A549 (cell line): ENCODE measurements around the gene IQCF6. TPM values are rescaled to one million over a fixed set of nuclear protein-coding genes. Genes with fewer than 3 reads are reported as not detected.

Experiments used
- ATAC-seq, 2 experiments: fragments of 200-7000 bp in 1 of 2; fragments of >200 bp in 1 of 2; cut with Nextera tagmentation in 1 of 2; cut with Tn5 transposase in 1 of 2; 3 replicates each; pipeline versions ENCODE4 v1.8.0 to v1.9.1; 2018 to 2020; ENCODE audit warnings: mild to moderate bottlenecking in 1 of 2, moderate library complexity in 1 of 2
- CTCF ChIA-PET: fragments of 300-600 bp; sonication (Branson Sonifier 250); formaldehyde crosslinking; extraction: SDS; loops from one replicate; lab custom pipeline; 2021; ENCODE audit warnings: antibody characterized with exemption, inconsistent platforms; lab: Yijun Ruan, JAX
- POLR2A ChIA-PET: fragments of 350-600 bp; formaldehyde crosslinking; extraction: SDS; loops from one replicate; lab custom pipeline; 2021; ENCODE audit warnings: antibody characterized with exemption, inconsistent platforms; lab: Yijun Ruan, JAX
- DNase-seq, 2 experiments: peaks; one replicate each; pipeline versions ENCODE4 v3.0.0 to v3.0.0-alpha.2; 2011 to 2016; ENCODE audit warnings: low read depth in 1 of 2, low spot score in 1 of 2
- FAIRE-seq: peaks from 2 replicates; lab custom pipeline; 2011; peaks lifted over from hg19 to GRCh38; lab: Jason Lieb, UNC
- H3K27ac ChIP-seq, 2 experiments: fragments of >200 bp; sonication (Bioruptor Twin); formaldehyde crosslinking; 3 replicates each; pipeline ENCODE4 v1.5.1; 2016 to 2017
- H3K4me1 ChIP-seq: fragments of >200 bp; sonication (Bioruptor Twin); formaldehyde crosslinking; 3 replicates; pipeline ENCODE4 v1.6.1; 2016
- H3K4me2 ChIP-seq: fragments of >200 bp; sonication (Bioruptor Twin); formaldehyde crosslinking; 3 replicates; pipeline ENCODE4 v1.6.1; 2016
- H3K4me3 ChIP-seq: fragments of >200 bp; sonication (Bioruptor Twin); formaldehyde crosslinking; 3 replicates; pipeline ENCODE4 v1.5.1; 2016
- H3K9me3 ChIP-seq: fragments of >200 bp; sonication (Bioruptor Twin); formaldehyde crosslinking; 3 replicates; pipeline ENCODE4 v1.6.1; 2016
- ATOH8 ChIP-seq: fragments of 250-450 bp; sonication (Bioruptor Pico); IDR thresholded peaks from 2 replicates; pipeline ENCODE4 v1.5.0; 2020; ENCODE audit warnings: low read depth, mild to moderate bottlenecking, moderate library complexity
- CBX2 ChIP-seq: fragments of 200-600 bp; sonication (generic); IDR thresholded peaks from 2 replicates; pipeline ENCODE4 v1.6.1; 2016; ENCODE audit warnings: low read depth, mild to moderate bottlenecking, borderline replicate concordance
- CBX8 ChIP-seq: fragments of 200-600 bp; sonication (generic); IDR thresholded peaks from 2 replicates; pipeline ENCODE4 v1.6.1; 2016
- CEBPB ChIP-seq, 2 experiments: fragments of >200 bp in 1 of 2; sonication (Bioruptor Twin) in 1 of 2; formaldehyde crosslinking in 1 of 2; IDR thresholded peaks; 2 replicates each; pipeline ENCODE4 v1.6.1; 2012 to 2016
- CHD4 ChIP-seq: fragments of 200-600 bp; sonication (generic); IDR thresholded peaks from 2 replicates; pipeline ENCODE4 v1.6.1; 2016; ENCODE audit warnings: antibody characterized with exemption, mild to moderate bottlenecking, borderline replicate concordance
- CTCF ChIP-seq: fragments of >200 bp; sonication (Bioruptor Twin); formaldehyde crosslinking; IDR thresholded peaks from 3 replicates; pipeline ENCODE4 v1.5.1; 2016
- EHMT2 ChIP-seq: fragments of 200-600 bp; sonication (generic); IDR thresholded peaks from 2 replicates; pipeline ENCODE4 v1.6.1; 2016; ENCODE audit warnings: antibody characterized with exemption, low read depth, mild to moderate bottlenecking, moderate library complexity
- ELK1 ChIP-seq: fragments of 150-350 bp; IDR thresholded peaks from 2 replicates; pipeline ENCODE4 v1.6.1; 2014; ENCODE audit warnings: low read depth, mild to moderate bottlenecking, low read length
- FOSL2 ChIP-seq, 2 experiments: fragments of 450-650 bp in 1 of 2; fragments of >200 bp in 1 of 2; sonication (Bioruptor Twin) in 1 of 2; formaldehyde crosslinking; IDR thresholded peaks; 2 replicates each; pipeline versions ENCODE4 v1.5.0 to v1.6.1; 2016 to 2020; ENCODE audit warnings: mild to moderate bottlenecking in 1 of 2, moderate library complexity in 1 of 2
- FOXS1 ChIP-seq: fragments of 250-450 bp; sonication (Bioruptor Pico); IDR thresholded peaks from 2 replicates; pipeline ENCODE4 v1.5.0; 2020; ENCODE audit warnings: mild to moderate bottlenecking, moderate library complexity
- HDAC2 ChIP-seq: fragments of 200-600 bp; sonication (generic); IDR thresholded peaks from 2 replicates; pipeline ENCODE4 v1.6.1; 2016
- HEYL ChIP-seq: fragments of 250-450 bp; sonication (Bioruptor Pico); IDR thresholded peaks from 2 replicates; pipeline ENCODE4 v1.8.0; 2021; ENCODE audit warnings: mild to moderate bottlenecking, moderate library complexity
- HOXB13 ChIP-seq: fragments of 250-450 bp; sonication (Bioruptor Pico); IDR thresholded peaks from 2 replicates; pipeline ENCODE4 v1.5.0; 2020; ENCODE audit warnings: low read depth, mild to moderate bottlenecking, moderate library complexity
- MAX ChIP-seq: IDR thresholded peaks from 2 replicates; pipeline ENCODE4 v1.6.1; 2012
- MAZ ChIP-seq: fragments of 150-350 bp; IDR thresholded peaks from 2 replicates; pipeline ENCODE4 v1.6.1; 2014; ENCODE audit warnings: antibody characterized with exemption, low read depth, low read length, borderline replicate concordance
- MYC ChIP-seq: IDR thresholded peaks from 2 replicates; pipeline ENCODE4 v1.6.1; 2012; ENCODE audit warnings: mild to moderate bottlenecking, inconsistent platforms, low read length, improper control_type of control experiment, borderline replicate concordance
- NFE2L2 ChIP-seq: fragments of 150-350 bp; conservative IDR thresholded peaks from 2 replicates; pipeline ENCODE4 v1.6.1; 2014; ENCODE audit warnings: low read length
- NPAS2 ChIP-seq: fragments of 250-450 bp; sonication (Bioruptor Pico); IDR thresholded peaks from 2 replicates; pipeline ENCODE4 v1.8.0; 2022; ENCODE audit warnings: mild to moderate bottlenecking, moderate library complexity, borderline replicate concordance
- POLR2AphosphoS2 ChIP-seq: conservative IDR thresholded peaks from 2 replicates; pipeline ENCODE4 v1.6.1; 2012; ENCODE audit warnings: low read length, improper control_type of control experiment, inconsistent platforms
- RAD21 ChIP-seq, 2 experiments: fragments of >200 bp in 1 of 2; sonication (Bioruptor Twin) in 1 of 2; formaldehyde crosslinking in 1 of 2; IDR thresholded peaks in 1 of 2; conservative IDR thresholded peaks in 1 of 2; 2 replicates in 1 of 2; 3 replicates in 1 of 2; pipeline ENCODE4 v1.6.1; 2012 to 2018; ENCODE audit warnings: inconsistent platforms in 1 of 2
- RCOR1 ChIP-seq: fragments of 150-350 bp; IDR thresholded peaks from 2 replicates; pipeline ENCODE4 v1.6.1; 2014; ENCODE audit warnings: antibody characterized with exemption, low read length, low read depth
- REST ChIP-seq: fragments of 200-600 bp; sonication (generic); IDR thresholded peaks from 2 replicates; pipeline ENCODE4 v1.6.1; 2016; ENCODE audit warnings: antibody characterized with exemption, mild to moderate bottlenecking, moderate library complexity
- SMC3 ChIP-seq: fragments of >200 bp; sonication (Bioruptor Twin); formaldehyde crosslinking; IDR thresholded peaks from 3 replicates; pipeline ENCODE4 v1.6.1; 2018; ENCODE audit warnings: inconsistent platforms
- SREBF2 ChIP-seq: fragments of 450-650 bp; IDR thresholded peaks from 2 replicates; pipeline ENCODE4 v1.6.1; 2014; ENCODE audit warnings: mild to moderate bottlenecking, moderate library complexity
- TFCP2L1 ChIP-seq: fragments of 250-450 bp; sonication (Bioruptor Pico); IDR thresholded peaks from 2 replicates; pipeline ENCODE4 v1.5.0; 2021; ENCODE audit warnings: mild to moderate bottlenecking
- TP53 ChIP-seq: fragments of 250-450 bp; sonication (Bioruptor Pico); IDR thresholded peaks from 2 replicates; pipeline ENCODE4 v1.5.0; 2021; ENCODE audit warnings: mild to moderate bottlenecking, moderate library complexity
- USF2 ChIP-seq: fragments of 450-650 bp; IDR thresholded peaks from 2 replicates; pipeline ENCODE4 v1.6.1; 2014; ENCODE audit warnings: antibody characterized with exemption
- ZFP36 ChIP-seq: fragments of 450-650 bp; IDR thresholded peaks from 2 replicates; pipeline ENCODE4 v1.6.1; 2014; ENCODE audit warnings: borderline replicate concordance; ENCODE audit not compliant: partially characterized antibody
- ZNF302 ChIP-seq: fragments of 250-450 bp; sonication (Bioruptor Pico); IDR thresholded peaks from 2 replicates; pipeline ENCODE4 v1.9.0; 2021; ENCODE audit warnings: inconsistent platforms, mild to moderate bottlenecking, moderate library complexity
- ZSCAN20 ChIP-seq: fragments of 250-450 bp; sonication (Bioruptor Pico); IDR thresholded peaks from 2 replicates; pipeline ENCODE4 v1.8.0; 2022; ENCODE audit warnings: mild to moderate bottlenecking, moderate library complexity
- WGBS: methylation state at CpG from one replicate; pipeline ENCODE4 v1.1.6; 2017; ENCODE audit errors: missing lambda C conversion rate; 5-methylcytosine and 5-hydroxymethylcytosine counted together
- polyA plus RNA-seq, 4 experiments: library from polyadenylated mRNA; depleted of rRNA in 3 of 4; stranded (reverse); fragments of >200 nt; fragmentation: RNase III in 1 of 4; extraction: RNeasy Plus Mini Kit Qiagen cat#74134 plus additional on column Dnase treatment in 1 of 4; gene quantifications; 2 replicates in 3 of 4; 3 replicates in 1 of 4; pipeline ENCODE4 v1.2.3, GENCODE V29; 2011 to 2017

Gene IQCF6
- polyA plus RNA-seq, 2 of the 4 experiments (the other 2 are of a cell fraction): not detected

GRCh38 chr3:51778554-51778953, 483 bp downstream of the IQCF6 start:
- CTCF ChIA-PET: no interaction called here
- Histone ChIP-seq H3K27ac (no peak overlapping the region), H3K9me3 (no peaks in the 10 kb centered on the region), H3K4me3 (no peak overlapping the region), H3K4me1 (no peaks in the 10 kb centered on the region), H3K4me2 (no peak overlapping the region)
- ATAC-seq (no peak), FAIRE-seq (no peak), DNase-seq (no peak)
- POLR2A ChIA-PET: no interaction called here
- 74% methylated on average over 8 of the region's 17 CpGs for WGBS
- TF ChIP-seq TFCP2L1 (CRISPR knock-in tag) (no peak), NFE2L2 (no peak), RAD21 (conservative IDR thresholded peaks at IDR 0.05 in 1 of 2, IDR thresholded peaks at IDR 0.05 in 1 of 2) (no peak), CBX8 (no peak), FOXS1 (CRISPR knock-in tag) (no peak), MAZ (no peak), POLR2AphosphoS2 (no peak), SREBF2 (no peak), CEBPB (IDR thresholded peaks at IDR 0.05) (no peak), CHD4 (no peak), RCOR1 (no peak), USF2 (no peak), TP53 (CRISPR knock-in tag) (no peak), EHMT2 (no peak), REST (no peak), CBX2 (no peak), CTCF (no peak), HOXB13 (CRISPR knock-in tag) (no peak)

GRCh38 chr3:51777985-51778384, 1.1 kb downstream of the IQCF6 start:
- DNase-seq (no peak), ATAC-seq (no peak), FAIRE-seq (no peak)
- no peaks in the 10 kb centered on the region for H3K9me3 ChIP-seq
- WGBS: 0% methylated on average over 1 of the region's 3 CpGs
- H3K4me2 ChIP-seq: no peak overlapping the region
- ChIA-PET POLR2A (no interaction called here), CTCF (no interaction called here)
- H3K4me1 ChIP-seq: no peaks in the 10 kb centered on the region
- no peak overlapping the region for H3K27ac ChIP-seq
- no peak overlapping the region for H3K4me3 ChIP-seq
- no peak for TF ChIP-seq NPAS2 (CRISPR knock-in tag)
- no peak for TF ChIP-seq USF2
- TF ChIP-seq TFCP2L1 (CRISPR knock-in tag): no peak
- no peak for TF ChIP-seq MAX
- no peak for TF ChIP-seq SMC3
- no peak for TF ChIP-seq MYC
- TF ChIP-seq FOXS1 (CRISPR knock-in tag): no peak
- TF ChIP-seq ZNF302 (CRISPR knock-in tag): no peak
- TF ChIP-seq HDAC2: no peak
- no peak for TF ChIP-seq ATOH8 (CRISPR knock-in tag)
- no peak for TF ChIP-seq TP53 (CRISPR knock-in tag)
- no peak for TF ChIP-seq ZFP36
- no peak for TF ChIP-seq ZSCAN20 (CRISPR knock-in tag)
- TF ChIP-seq FOSL2 (IDR thresholded peaks at IDR 0.05): no peak
- no peak for TF ChIP-seq FOSL2 (CRISPR knock-in tag; IDR thresholded peaks at IDR 0.05)
- TF ChIP-seq ELK1: no peak
- TF ChIP-seq HEYL: no peak
- no peak for TF ChIP-seq CBX8
